Measurements from ENCODE around the gene CUX1.

DNA sequence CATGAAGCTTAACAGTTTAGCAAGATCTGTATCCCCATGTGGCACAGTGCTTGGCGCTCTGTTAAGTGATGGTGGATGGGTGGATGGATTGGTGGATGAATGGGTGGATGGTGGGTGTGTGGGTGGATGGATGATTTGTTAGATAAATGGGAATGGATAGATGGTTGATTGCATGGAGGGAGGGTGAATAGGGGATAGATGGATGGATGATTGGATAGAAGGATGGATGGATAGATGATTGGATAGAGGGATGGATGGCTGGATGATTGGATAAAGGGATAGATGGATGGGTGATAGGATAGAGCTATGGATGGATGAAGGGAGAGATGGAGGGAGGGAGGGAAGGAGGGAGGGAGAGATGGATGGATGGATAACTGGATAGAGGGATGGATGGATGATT, 229.7 kb downstream of the CUX1 start:
- TF ChIP-seq EP300 (IDR thresholded peaks at IDR 0.05; ENCODE audit: borderline replicate concordance): no peak
- TF ChIP-seq, protein P1, sequence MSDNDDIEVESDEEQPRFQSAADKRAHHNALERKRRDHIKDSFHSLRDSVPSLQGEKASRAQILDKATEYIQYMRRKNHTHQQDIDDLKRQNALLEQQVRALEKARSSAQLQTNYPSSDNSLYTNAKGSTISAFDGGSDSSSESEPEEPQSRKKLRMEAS (IDR thresholded peaks at IDR 0.05): no peak
- no peak for TF ChIP-seq RAD21 (IDR thresholded peaks at IDR 0.05; ENCODE audit: low read depth)
